NCI-H510A treated with DMSO at 0.1 percent for 48 hours (cell line): Measurements from ENCODE around the gene PPIE.
"Not testable (repeated sequence)": the region's sequence is repeated elsewhere in the genome, so short reads cannot be mapped to it uniquely, and the experiment has no call there.

Source experiments
- DNase-seq: peaks from one replicate; lab custom pipeline; 2025; lab: John Stamatoyannopoulos, UW

The PPIE gene

GRCh38 chr1:39758556-39759435 lies 20.1 kb downstream of the PPIE start:
- DNase-seq, result peak; percentile 100

GRCh38 chr1:39759436-39759726 lies 20.7 kb downstream of the PPIE start:
- no peak for DNase-seq

GRCh38 chr1:39760074-39761008 lies 21.7 kb downstream of the PPIE start:
- no peak for DNase-seq

- no peak for DNase-seq
These were observed 22.3 kb downstream of the PPIE start for GRCh38 chr1:39761016-39761415.

GRCh38 chr1:39761557-39762260 lies 23.0 kb downstream of the PPIE start:
- DNase-seq, result peak; percentile 99

- DNase-seq, result no peak
These were observed 24.2 kb downstream of the PPIE start for GRCh38 chr1:39762550-39763540.

GRCh38 chr1:39763619-39764374 lies 25.1 kb downstream of the PPIE start:
- not testable (repeated sequence) for DNase-seq

GRCh38 chr1:39764512-39764911 lies 25.8 kb downstream of the PPIE start:
- DNase-seq, result not testable (repeated sequence)

- DNase-seq, result not testable (repeated sequence)
These were observed 27.8 kb downstream of the PPIE start for GRCh38 chr1:39766466-39766865.

- not testable (repeated sequence) for DNase-seq
These were observed 30.8 kb downstream of the PPIE start for GRCh38 chr1:39769502-39769901.

GRCh38 chr1:39770100-39771021 lies 31.7 kb downstream of the PPIE start:
- not testable (repeated sequence) for DNase-seq

- not testable (repeated sequence) for DNase-seq
These were observed 32.4 kb downstream of the PPIE start, which contains the start of gene OXCT2 for GRCh38 chr1:39771022-39771532. TSS of gene OXCT2 (minus strand) at chr1:39771348. CDS start at chr1:39771255, 93 bp downstream.

- DNase-seq, result not testable (repeated sequence)
These were observed 34.8 kb downstream of the PPIE start for GRCh38 chr1:39773369-39773979.

- not testable (repeated sequence) for DNase-seq
These were observed 36.5 kb downstream of the PPIE start for GRCh38 chr1:39775141-39775540.

GRCh38 chr1:39775676-39776399 lies 37.2 kb downstream of the PPIE start:
- DNase-seq, result not testable (repeated sequence)

- no peak for DNase-seq
These were observed 37.7 kb downstream of the PPIE start for GRCh38 chr1:39776400-39776713.

- DNase-seq, result no peak
These were observed 38.2 kb downstream of the PPIE start for GRCh38 chr1:39776886-39777285.

GRCh38 chr1:39777306-39777705 lies 38.6 kb downstream of the PPIE start:
- DNase-seq, result no peak
